Astrocyte of the spinal cord (primary cell): ENCODE measurements around the gene ELOVL5.

Experiments
- DNase-seq: peaks from one replicate; pipeline ENCODE4 v3.0.0; 2011; ENCODE audit warnings: low read depth, low spot score
- H3K4me3 ChIP-seq: 2 replicates; pipeline ENCODE4 v1.5.1; 2011; ENCODE audit warnings: low read depth, mild to moderate bottlenecking, low read length, moderate library complexity
- in situ Hi-C: cut with HindIII; loops from 2 replicates; pipeline ENCODE4 v1.10.0; 2017; ENCODE audit warnings: low sequenced_read_pairs
- TF ChIP-seq, protein P1 (sequence below): IDR thresholded peaks from 2 replicates; pipeline ENCODE4 v1.5.1; 2012; ENCODE audit warnings: low read depth, mild to moderate bottlenecking, low read length, inconsistent platforms

ELOVL5 gene

GRCh38 chr6:53315086-53315724, 33.5 kb downstream of the ELOVL5 start:
- in situ Hi-C loops, result no loop called here
- H3K4me3 ChIP-seq, result no peak overlapping the region
- no peak for DNase-seq
- TF ChIP-seq, protein P1, sequence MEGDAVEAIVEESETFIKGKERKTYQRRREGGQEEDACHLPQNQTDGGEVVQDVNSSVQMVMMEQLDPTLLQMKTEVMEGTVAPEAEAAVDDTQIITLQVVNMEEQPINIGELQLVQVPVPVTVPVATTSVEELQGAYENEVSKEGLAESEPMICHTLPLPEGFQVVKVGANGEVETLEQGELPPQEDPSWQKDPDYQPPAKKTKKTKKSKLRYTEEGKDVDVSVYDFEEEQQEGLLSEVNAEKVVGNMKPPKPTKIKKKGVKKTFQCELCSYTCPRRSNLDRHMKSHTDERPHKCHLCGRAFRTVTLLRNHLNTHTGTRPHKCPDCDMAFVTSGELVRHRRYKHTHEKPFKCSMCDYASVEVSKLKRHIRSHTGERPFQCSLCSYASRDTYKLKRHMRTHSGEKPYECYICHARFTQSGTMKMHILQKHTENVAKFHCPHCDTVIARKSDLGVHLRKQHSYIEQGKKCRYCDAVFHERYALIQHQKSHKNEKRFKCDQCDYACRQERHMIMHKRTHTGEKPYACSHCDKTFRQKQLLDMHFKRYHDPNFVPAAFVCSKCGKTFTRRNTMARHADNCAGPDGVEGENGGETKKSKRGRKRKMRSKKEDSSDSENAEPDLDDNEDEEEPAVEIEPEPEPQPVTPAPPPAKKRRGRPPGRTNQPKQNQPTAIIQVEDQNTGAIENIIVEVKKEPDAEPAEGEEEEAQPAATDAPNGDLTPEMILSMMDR, result no peak

DNA sequence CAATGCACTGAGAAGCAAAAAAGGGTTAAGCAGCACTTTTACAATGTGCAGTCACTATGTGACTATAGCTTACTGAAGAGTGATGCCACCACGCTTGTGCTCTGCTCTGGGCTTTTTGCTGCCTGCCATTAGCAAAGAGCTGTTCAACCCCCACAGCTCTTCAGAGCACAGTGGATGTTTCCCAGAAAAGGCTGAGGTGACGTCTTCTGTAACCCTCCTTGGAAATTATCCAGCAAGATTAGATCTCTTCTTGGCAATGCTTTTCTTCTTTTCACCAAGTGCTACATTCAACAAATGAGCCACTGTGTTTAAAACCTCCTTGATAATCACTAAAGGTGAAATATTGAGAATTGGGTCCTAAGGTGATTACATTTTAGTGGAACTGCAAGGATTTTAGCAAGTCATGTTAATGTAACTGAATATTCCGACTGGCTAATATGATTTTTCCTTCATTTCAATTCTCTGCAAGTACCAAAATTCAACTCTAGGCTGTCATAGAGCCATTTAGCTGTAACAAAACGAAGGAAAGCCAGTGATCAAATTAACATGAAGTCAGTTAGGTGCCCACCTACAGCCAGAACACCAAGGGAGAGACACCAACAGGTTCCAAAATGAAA, 34.9 kb downstream of the ELOVL5 start:
- H3K4me3 ChIP-seq, result no peak overlapping the region
- DNase-seq, result peak; percentile 71
- TF ChIP-seq, protein P1, result no peak
- in situ Hi-C loops, result no loop called here

- TF ChIP-seq, protein P1, result no peak
- in situ Hi-C loops, result no loop called here
- no peak for DNase-seq
- no peak overlapping the region for H3K4me3 ChIP-seq
Measured at GRCh38 chr6:53312355-53312754, 36.4 kb downstream of the ELOVL5 start.

- no peak for DNase-seq
- H3K4me3 ChIP-seq, result no peak overlapping the region
- TF ChIP-seq, protein P1, result no peak
- in situ Hi-C loops, result no loop called here
Measured at GRCh38 chr6:53311586-53311935, 37.2 kb downstream of the ELOVL5 start.

DNA sequence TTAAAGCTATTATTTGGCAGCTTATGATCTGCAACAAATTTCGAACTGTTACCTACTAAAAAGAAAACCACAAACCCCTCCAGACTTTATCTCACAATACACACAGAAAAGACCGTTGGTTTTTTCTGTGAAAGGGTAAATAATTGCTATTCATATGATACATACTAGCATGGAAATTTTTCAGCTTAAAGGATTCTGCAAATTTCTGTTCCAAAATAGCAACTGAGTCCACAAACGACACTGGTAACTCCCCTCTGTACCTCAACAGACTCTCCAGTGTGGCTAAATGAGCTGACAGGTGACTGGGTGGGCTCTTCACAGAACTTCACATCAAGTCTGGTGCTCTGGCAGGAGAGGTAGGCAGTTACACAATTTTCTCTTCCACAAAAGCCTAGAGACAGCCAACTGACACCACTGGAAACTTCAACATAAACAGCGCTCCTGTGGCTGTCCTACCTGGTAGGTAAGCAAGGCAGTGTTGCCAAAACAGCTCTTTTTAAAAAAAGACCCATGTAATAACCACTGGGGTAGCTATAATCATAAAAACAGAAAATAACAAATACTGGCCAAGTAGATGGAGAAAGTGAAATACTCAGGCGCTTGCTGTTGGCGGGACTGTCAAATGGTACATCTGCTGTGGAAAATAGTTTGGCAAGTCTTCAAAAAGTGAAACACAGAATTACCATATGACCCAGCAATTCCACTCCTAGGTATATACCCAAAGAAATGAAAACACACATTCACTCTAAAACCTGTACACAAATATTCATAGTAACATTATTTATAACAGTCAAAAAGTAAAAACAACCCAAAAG, 37.8 kb downstream of the ELOVL5 start:
- in situ Hi-C loops, result no loop called here
- TF ChIP-seq, protein P1, result no peak
- no peak overlapping the region for H3K4me3 ChIP-seq
- no peak for DNase-seq

- no peak for DNase-seq
- in situ Hi-C loops, result no loop called here
- TF ChIP-seq, protein P1, result no peak
- H3K4me3 ChIP-seq, result no peak overlapping the region
Measured at GRCh38 chr6:53309901-53310300, 38.8 kb downstream of the ELOVL5 start.
